Measurements from ENCODE around the gene LMNA. TPM values are rescaled to one million over a fixed set of nuclear protein-coding genes. Genes with fewer than 3 reads are reported as not detected.

LMNA gene
- total and polyA plus RNA-seq, 10 donors = 33.9 to 279 (median 110) TPM

- Histone ChIP-seq H3K27ac (peak overlapping the region in 1 of 8 donors; percentile 42), H3K4me3 (no peak overlapping the region), H3K36me3 (no peaks in the 10 kb centered on the region), H3K9me3 (no peaks in the 10 kb centered on the region), H3K4me1 (peaks cover 8 to 24% (median 14%) of the 10 kb centered on the region in 6 donors), H3K27me3 (replicated peaks in 1 of 7) (peaks cover 0 to 8% (median 0%) of the 10 kb centered on the region in 7 donors)
- intact Hi-C loops (cut with DNase I; ENCODE audit: low total_unique reads) = loop anchor here (2.0 to 5.0 kb wide), 2 partner anchors 41 to 132 kb away; no protein-coding TSS in a partner anchor
- no peak for DNase-seq
- no peak for TF ChIP-seq POLR2AphosphoS5 (IDR thresholded peaks at IDR 0.05)
- TF ChIP-seq CTCF (IDR thresholded peaks at IDR 0.05 in 8 of 11, conservative IDR thresholded peaks at IDR 0.05 in 3 of 11) = peak in 4 of 11 experiments; percentile 72 to 84 (median 80)
- TF ChIP-seq POLR2A (IDR thresholded peaks at IDR 0.05) = no peak
- 19 to 31% (median 24%) methylated on average over 5 of the region's 5 CpGs for whole genome bisulfite sequencing, 5 donors
Measured at GRCh38 chr1:156090138-156090839, 24.2 kb upstream of the LMNA start.

DNA sequence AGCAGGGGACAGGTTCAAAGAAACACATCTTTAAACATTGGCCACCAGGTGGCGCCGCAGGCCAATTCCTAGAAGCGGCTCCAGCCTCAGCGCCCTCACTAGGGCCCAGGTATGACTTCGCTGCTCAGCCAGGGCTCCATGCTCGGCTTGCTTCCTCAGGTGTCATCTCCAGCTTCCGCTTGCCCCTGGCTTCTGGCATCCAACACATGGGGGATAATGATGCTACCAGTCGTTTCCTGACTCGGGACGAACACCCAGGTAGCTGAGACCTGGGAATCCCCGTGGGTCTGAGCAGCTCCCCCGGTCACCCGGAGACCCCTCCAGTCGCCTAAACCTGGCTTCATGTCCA is 23.7 kb upstream of the LMNA start:
- WGBS, 5 donors = 40 to 47% (median 41%) methylated on average over 13 to 14 of the region's 14 CpGs
- peak; percentile 17 to 55 (median 36) for TF ChIP-seq POLR2AphosphoS5 (IDR thresholded peaks at IDR 0.05)
- TF ChIP-seq CTCF (IDR thresholded peaks at IDR 0.05 in 8 of 11, conservative IDR thresholded peaks at IDR 0.05 in 3 of 11) = peak in 7 of 11 experiments; percentile 27 to 88 (median 84)
- TF ChIP-seq POLR2A (IDR thresholded peaks at IDR 0.05) = no peak
- peaks cover 0 to 8% (median 0%) of the 10 kb centered on the region in 7 donors for H3K27me3 ChIP-seq (replicated peaks in 1 of 7)
- no peak overlapping the region for H3K4me3 ChIP-seq
- H3K9me3 ChIP-seq = no peaks in the 10 kb centered on the region
- intact Hi-C loops (cut with DNase I; ENCODE audit: low total_unique reads) = loop anchor here (2.0 to 5.0 kb wide), 2 partner anchors 40 to 131 kb away; no protein-coding TSS in a partner anchor
- DNase-seq = peak; percentile 95
- H3K27ac ChIP-seq = peak overlapping the region in 1 of 8 donors; percentile 42
- H3K36me3 ChIP-seq = no peaks in the 10 kb centered on the region
- H3K4me1 ChIP-seq = peaks cover 9 to 29% (median 17%) of the 10 kb centered on the region in 6 donors

- no peaks in the 10 kb centered on the region for H3K36me3 ChIP-seq
- peaks cover 17 to 37% (median 25%) of the 10 kb centered on the region in 6 donors for H3K4me1 ChIP-seq
- WGBS, 5 donors = 74 to 78% (median 76%) methylated on average over 2 of the region's 2 CpGs
- intact Hi-C loops (cut with DNase I; ENCODE audit: low total_unique reads) = loop anchor here (2.0 to 5.0 kb wide), 2 partner anchors 39 to 131 kb away; no protein-coding TSS in a partner anchor
- peaks cover 0 to 5% (median 0%) of the 10 kb centered on the region in 7 donors for H3K27me3 ChIP-seq (replicated peaks in 1 of 7)
- TF ChIP-seq CTCF (IDR thresholded peaks at IDR 0.05 in 8 of 11, conservative IDR thresholded peaks at IDR 0.05 in 3 of 11) = no peak
- TF ChIP-seq POLR2A (IDR thresholded peaks at IDR 0.05) = no peak
- TF ChIP-seq POLR2AphosphoS5 (IDR thresholded peaks at IDR 0.05) = no peak
- H3K27ac ChIP-seq = no peak overlapping the region
- H3K4me3 ChIP-seq = no peak overlapping the region
- DNase-seq = no peak
- no peaks in the 10 kb centered on the region for H3K9me3 ChIP-seq
Measured at GRCh38 chr1:156091610-156092009, 22.9 kb upstream of the LMNA start.

DNA sequence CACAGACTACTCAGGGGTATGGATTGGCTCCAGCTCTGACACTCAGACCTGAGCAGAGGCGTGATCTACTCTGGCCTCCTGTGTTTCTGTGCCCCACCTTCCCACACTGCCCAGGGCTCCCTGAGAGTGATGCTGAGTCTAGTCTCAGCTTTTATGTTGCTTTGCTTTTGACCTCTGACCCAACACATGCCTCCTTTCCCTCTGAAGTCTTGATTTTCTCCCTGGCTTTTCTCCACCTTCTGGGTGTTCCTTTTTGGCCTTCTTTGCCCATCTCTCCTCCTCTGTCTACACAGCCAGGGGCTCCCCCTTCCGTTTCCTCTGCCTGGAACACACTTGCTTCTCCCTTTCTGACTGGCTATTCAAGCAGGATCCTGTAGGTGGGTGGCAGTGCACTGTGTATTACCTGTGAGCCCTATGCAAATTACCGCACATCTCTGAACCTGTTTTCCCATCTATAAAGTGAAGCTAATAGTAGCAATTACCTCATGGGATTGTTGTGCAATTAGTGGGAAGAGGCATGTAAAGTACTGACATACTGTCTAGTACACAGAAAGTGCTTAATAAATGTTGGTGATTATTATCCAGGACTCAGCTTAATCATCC is 18.5 kb upstream of the LMNA start:
- Histone ChIP-seq H3K4me3 (no peak overlapping the region), H3K9me3 (no peaks in the 10 kb centered on the region), H3K36me3 (no peaks in the 10 kb centered on the region), H3K27me3 (replicated peaks in 1 of 7) (no peaks in the 10 kb centered on the region), H3K4me1 (peaks cover 18 to 43% (median 33%) of the 10 kb centered on the region in 6 donors), H3K27ac (peak overlapping the region in 5 of 8 donors; percentile 75 to 85 (median 80))
- no peak for DNase-seq
- intact Hi-C loops (cut with DNase I; ENCODE audit: low total_unique reads) = no loop called here
- 71 to 88% (median 75%) methylated on average over 3 of the region's 3 CpGs for WGBS, 5 donors
- TF ChIP-seq CTCF (IDR thresholded peaks at IDR 0.05 in 8 of 11, conservative IDR thresholded peaks at IDR 0.05 in 3 of 11) = no peak
- no peak for TF ChIP-seq POLR2AphosphoS5 (IDR thresholded peaks at IDR 0.05)

All from spleen (tissue), 11 donors.